GM12872 (cell line): ENCODE measurements around the gene SCYGR1.

Source experiments
- CTCF ChIP-seq: IDR thresholded peaks from 3 replicates; pipeline ENCODE4 v1.5.1; 2011; ENCODE audit warnings: low read depth, mild to moderate bottlenecking, low read length, moderate library complexity; ENCODE audit not compliant: insufficient read depth

SCYGR1 gene

DNA sequence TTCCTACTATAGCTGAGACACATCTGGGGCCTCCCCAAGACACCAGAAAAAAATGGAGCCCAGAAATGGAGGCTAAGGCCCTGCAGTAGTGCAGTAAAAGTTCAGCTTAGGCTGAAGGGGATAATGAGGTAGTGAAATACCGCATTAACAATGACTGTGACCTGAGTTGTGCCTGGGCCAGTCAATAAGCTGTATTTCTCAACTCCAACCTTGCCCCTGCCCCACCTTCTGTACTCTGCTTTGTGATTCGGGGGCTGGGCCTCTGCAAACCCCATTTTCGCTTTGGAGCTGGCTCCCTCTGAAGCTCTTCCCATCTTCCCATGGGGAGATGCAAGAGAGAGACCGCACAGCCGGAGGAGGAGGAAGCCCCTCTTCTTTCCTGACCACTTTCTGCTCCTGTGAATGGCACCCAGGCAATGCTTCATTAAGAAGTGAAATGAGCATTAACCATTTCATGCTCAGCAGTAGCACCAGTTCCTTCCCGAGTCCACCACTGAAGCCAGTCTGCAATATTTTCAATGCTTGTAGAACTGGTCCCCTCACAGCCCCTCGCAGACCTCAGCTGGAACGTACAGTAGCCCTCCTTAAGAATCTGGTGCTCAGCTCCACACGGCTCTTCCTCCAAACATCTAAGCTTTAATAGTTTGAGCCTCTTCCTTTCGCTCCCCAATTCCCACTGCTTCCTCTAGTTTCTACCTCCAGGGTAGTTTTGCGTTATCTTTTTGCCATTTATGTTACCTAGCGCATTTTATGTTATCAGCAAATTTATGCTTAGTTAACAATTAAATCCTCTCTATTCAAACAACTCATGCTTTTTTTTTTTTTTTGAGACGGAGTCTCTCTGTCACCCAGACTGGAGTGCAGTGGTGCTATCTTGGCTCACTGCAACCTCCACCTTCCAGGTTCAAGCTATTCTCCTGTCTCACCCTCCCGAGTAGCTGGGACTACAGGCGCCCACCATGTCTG, 32.6 kb upstream of the SCYGR1 start:
- no peak for TF ChIP-seq CTCF

DNA sequence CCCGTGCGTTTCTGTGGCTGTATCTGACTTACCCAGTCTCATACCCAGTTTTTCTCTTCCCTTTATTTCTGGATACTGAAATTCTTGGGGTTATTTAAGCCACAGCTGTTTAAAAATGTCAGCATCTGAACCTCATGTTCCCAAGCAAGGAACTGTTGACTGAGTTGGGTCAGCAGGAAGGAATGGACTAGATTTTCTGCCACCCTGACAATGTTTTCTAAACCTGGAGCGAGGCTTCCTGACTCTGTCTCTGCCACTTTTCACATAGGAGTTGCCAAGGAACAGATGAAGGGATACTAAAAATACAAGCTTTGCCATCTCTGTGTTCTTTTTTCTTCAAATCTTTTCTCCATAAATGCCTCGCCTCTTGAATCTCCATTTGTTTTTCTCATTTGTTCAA, 29.0 kb upstream of the SCYGR1 start:
- no peak for TF ChIP-seq CTCF

DNA sequence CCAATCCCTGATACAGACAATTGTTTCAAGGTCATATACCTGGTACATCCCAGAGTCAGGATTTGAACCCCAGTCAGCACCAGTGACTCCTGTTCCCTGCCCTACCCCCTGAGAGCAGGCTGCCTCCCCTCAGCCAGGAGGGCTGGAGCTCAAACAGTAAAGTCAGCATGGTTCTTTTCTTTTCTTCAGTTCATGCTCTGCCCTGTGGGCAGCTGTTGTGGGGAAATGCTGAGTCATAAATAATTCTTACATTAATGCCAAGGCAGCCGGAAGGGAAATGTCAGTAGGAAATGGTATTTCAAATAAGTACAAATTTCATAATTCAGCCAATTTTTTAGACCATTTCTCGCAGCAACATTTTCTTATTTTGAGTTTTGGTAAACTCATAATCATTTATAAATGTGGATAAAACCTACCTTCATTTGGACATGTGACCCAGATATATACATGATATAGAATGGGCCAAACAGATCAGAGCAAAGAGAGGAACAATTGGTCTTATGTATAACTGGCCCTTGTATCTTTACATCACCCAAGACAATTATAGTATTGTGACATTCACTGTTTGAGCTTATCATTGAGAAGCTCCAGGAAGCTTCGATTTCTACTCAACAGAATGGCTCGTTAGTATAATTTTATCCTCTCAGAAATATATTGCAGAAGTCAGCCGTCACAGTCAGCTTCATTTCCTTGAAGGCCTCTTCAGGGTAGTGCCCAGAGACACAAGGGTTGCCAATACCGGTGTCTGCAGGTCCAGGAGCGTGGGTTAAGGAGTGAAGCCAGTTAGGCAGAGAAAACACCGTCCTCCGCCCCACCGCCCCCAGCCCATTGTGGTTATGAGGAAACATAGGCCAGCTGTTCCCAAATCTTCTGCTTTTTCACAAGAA, 28.0 kb upstream of the SCYGR1 start:
- no peak for TF ChIP-seq CTCF

GRCh38 chr2:227414846-227415245, 27.1 kb upstream of the SCYGR1 start:
- no peak for TF ChIP-seq CTCF

DNA sequence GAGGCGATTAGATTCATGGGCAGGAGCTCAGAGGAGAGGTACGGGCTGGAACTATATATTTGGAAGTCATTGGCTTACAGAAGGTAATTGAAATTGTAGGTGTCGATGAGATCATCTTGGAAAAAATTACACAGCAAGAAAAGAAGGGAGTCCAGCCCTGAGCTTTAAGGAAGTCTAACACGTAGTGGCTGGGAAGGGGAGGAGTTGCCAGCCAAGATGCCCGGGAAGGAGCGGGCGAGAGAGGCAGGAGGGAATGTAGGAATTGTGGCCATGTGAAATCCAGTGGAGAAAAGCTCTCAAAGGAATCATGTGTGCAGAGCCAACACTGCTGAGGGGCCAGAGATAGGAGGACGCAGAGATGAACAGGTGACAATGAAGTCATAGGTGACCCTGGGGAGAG, 25.6 kb upstream of the SCYGR1 start:
- no peak for TF ChIP-seq CTCF

DNA sequence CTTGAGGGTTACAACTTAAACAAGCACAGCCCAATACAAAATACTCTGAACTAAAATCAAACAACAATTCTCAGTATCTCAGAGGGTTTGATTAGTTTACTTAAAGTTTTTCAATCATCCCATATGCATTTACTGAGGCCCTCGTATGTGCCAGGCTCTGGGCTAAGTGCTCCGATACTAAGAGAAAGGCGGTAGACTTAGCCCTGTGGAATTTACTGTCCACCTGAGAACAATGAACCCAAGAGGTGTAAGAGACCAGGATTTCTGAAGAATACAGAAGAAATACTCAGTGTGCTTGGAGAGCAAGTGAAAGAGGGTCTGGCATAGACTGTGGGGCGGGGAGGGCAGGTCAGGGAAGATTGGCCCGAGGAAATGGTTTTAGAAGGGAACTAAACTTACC, 25.1 kb upstream of the SCYGR1 start:
- no peak for TF ChIP-seq CTCF

- no peak for TF ChIP-seq CTCF
Measured at GRCh38 chr2:227411990-227412350, 24.2 kb upstream of the SCYGR1 start.
